MM.1S (cell line): ENCODE results near the gene POC1B.

ENCODE experiments used
- CTCF ChIP-seq: fragments of 300-600 bp; sonication (generic); IDR thresholded peaks from 2 replicates; pipeline ENCODE4 v1.5.1; 2016; ENCODE audit warnings: antibody characterized with exemption, low read length, mixed read lengths
- EZH2 ChIP-seq: fragments of 300-600 bp; sonication (generic); optimal IDR thresholded peaks from 2 replicates; pipeline ENCODE3; 2017; ENCODE audit warnings: low read depth, mild to moderate bottlenecking, antibody characterized with exemption, low read length, mixed read lengths
- EZH2phosphoT487 ChIP-seq: fragments of 300-600 bp; sonication (generic); IDR thresholded peaks from 2 replicates; pipeline ENCODE4 v1.6.1; 2018; ENCODE audit warnings: antibody characterized with exemption, low read length

GRCh38 chr12:89523843-89524540 lies 1.9 kb downstream of the POC1B start:
- TF ChIP-seq CTCF = no peak
- no peak for TF ChIP-seq EZH2
- TF ChIP-seq EZH2phosphoT487 = no peak
